CD4-positive, alpha-beta memory T cell (primary cell): ENCODE results near the gene FSD1. TPM values are rescaled to one million over a fixed set of nuclear protein-coding genes. Genes with fewer than 3 reads are reported as not detected.

ENCODE experiments used
- CTCF ChIA-PET: fragments of 350-600 bp; sonication (Branson Sonifier 250); formaldehyde crosslinking; loops from one replicate; lab custom pipeline; 2021; ENCODE audit warnings: inconsistent platforms; ENCODE audit not compliant: partially characterized antibody; lab: Charles Lee
- POLR2A ChIA-PET: fragments of 350-600 bp; sonication (Branson Sonifier 250); formaldehyde crosslinking; loops from one replicate; lab custom pipeline; 2021; ENCODE audit not compliant: partially characterized antibody; lab: Charles Lee
- DNase-seq, 5 donors: peaks; one replicate each; pipeline versions ENCODE4 v3.0.0 to v3.0.0-alpha.2; 2020 to 2022; ENCODE audit warnings: mixed read lengths in 1 of 5
- H3K27ac ChIP-seq: one replicate; pipeline ENCODE4 v1.7.0; 2013; ENCODE audit warnings: low read depth, low read length
- H3K27me3 ChIP-seq: 2 replicates; pipeline ENCODE4 v1.7.0; 2013; ENCODE audit warnings: mild to moderate bottlenecking, low read length, moderate library complexity; ENCODE audit not compliant: insufficient read depth
- H3K36me3 ChIP-seq: 2 replicates; pipeline ENCODE4 v1.7.0; 2013; ENCODE audit warnings: mild to moderate bottlenecking, low read length, moderate library complexity; ENCODE audit not compliant: insufficient read depth
- H3K4me1 ChIP-seq: 2 replicates; pipeline ENCODE4 v1.7.0; 2013; ENCODE audit warnings: mild to moderate bottlenecking, low read length, moderate library complexity; ENCODE audit not compliant: insufficient read depth
- H3K4me3 ChIP-seq, 2 donors: one replicate each; pipeline ENCODE4 v1.7.0; 2013; ENCODE audit warnings: low read length in 2 of 2, mild to moderate bottlenecking in 1 of 2
- H3K9me3 ChIP-seq, 2 donors: one replicate each; pipeline ENCODE4 v1.7.0; 2013; ENCODE audit warnings: low read length in 2 of 2, control low read depth in 1 of 2; ENCODE audit not compliant: control insufficient read depth in 1 of 2
- H3K27ac Mint-ChIP-seq, 7 donors: one replicate each; pipeline ENCODE4 v1.8.0; 2020 to 2021; ENCODE audit warnings: mixed read lengths in 7 of 7, mild to moderate bottlenecking in 6 of 7, inconsistent platforms in 3 of 7, moderate library complexity in 3 of 7
- H3K27me3 Mint-ChIP-seq, 2 donors: one replicate each; pipeline ENCODE4 v1.8.0; 2020 to 2021; ENCODE audit warnings: mixed read lengths in 2 of 2
- H3K36me3 Mint-ChIP-seq, 2 donors: one replicate each; pipeline ENCODE4 v1.8.0; 2020 to 2021; ENCODE audit warnings: mixed read lengths in 2 of 2, inconsistent platforms in 1 of 2, mild to moderate bottlenecking in 1 of 2
- H3K4me1 Mint-ChIP-seq, 4 donors: one replicate each; pipeline ENCODE4 v1.8.0; 2020 to 2021; ENCODE audit warnings: mixed read lengths in 4 of 4, mild to moderate bottlenecking in 1 of 4
- H3K4me3 Mint-ChIP-seq, 8 donors: one replicate each; pipeline ENCODE4 v1.8.0; 2020 to 2021; ENCODE audit warnings: mixed read lengths in 8 of 8, mild to moderate bottlenecking in 7 of 8, moderate library complexity in 6 of 8, inconsistent platforms in 3 of 8
- H3K9me3 Mint-ChIP-seq, 8 donors: one replicate each; pipeline ENCODE4 v1.8.0; 2020 to 2021; ENCODE audit warnings: mixed read lengths in 8 of 8, mild to moderate bottlenecking in 5 of 8, inconsistent platforms in 3 of 8, moderate library complexity in 1 of 8
- intact Hi-C: fragments of 100-400 bp; cut with micrococcal nuclease; formaldehyde crosslinking; loops from one replicate; pipeline ENCODE4 v1.15.1; 2023
- polyA plus RNA-seq, 2 donors: library from polyadenylated mRNA; unstranded; fragments of 300-500 nt; fragmentation: Illumina TruSeq; gene quantifications; one replicate each; pipeline ENCODE4 v1.2.3, GENCODE V29; 2021
- total RNA-seq, 2 experiments: library from RNA; stranded (reverse); gene quantifications; one replicate each; pipeline ENCODE4 v1.2.3, GENCODE V29; 2021

FSD1 gene
- total and polyA plus RNA-seq, 4 experiments from 2014 or later: 0.61 to 2.4 (median 1.1) TPM

DNA sequence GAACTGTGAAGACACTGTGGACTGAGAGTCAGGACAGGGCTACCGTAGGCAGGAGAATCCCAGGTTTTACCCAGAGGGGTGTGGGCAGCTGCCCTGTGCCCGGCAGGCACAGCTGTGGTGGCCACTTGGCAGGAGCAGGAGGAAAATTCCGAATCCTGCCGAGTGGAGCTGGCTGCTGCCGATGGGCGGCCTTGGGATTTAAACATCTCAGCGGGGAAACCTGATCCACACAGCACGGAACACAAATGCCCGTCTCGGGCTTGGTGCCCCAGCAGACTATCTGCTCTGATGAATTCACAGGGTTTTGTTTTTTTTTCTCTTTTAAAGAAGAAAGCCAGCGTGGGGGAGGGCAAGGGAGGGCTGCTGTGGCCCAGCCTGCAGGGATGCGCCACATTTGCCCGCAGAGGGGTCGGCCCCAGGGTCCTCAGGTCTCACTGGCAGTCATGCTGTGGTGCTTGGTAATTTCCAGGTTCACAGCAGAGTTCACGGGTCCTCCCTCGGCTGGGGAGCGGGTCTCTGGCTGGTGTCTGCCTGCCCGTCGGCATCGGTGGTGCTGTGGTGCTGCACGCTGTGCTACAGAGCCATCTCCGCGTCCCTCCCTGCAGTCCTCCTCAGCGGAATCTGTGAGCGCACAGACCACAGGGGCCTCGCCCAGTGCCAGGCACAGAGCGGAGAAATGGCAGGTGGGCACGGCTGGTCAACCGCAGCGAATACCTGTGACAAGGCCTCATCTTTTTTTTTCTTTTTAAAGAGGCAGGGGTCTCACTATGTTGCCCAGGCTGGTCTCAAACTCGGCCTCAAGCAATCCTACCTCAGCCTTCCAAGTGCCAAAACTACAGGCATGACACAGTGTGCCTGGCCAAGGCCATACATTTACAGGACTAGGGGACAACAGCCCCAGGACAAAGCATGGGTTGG, 67.1 kb downstream of the FSD1 start:
- H3K27ac Mint-ChIP-seq: peak overlapping the region; percentile 76 to 95 (median 83)
- CTCF ChIA-PET: interaction anchor here (1.8 kb wide), 1 partner anchor 29 kb away, joined by 10 read pairs; the partner anchor contains the start of gene SH3GL1
- peaks cover 3 to 15% of the 10 kb centered on the region in 2 donors for H3K36me3 Mint-ChIP-seq
- no peaks in the 10 kb centered on the region for H3K9me3 ChIP-seq
- POLR2A ChIA-PET: interaction anchor here (0.7 to 5.2 kb wide), 3 partner anchors 19 to 30 kb away, joined by 3 to 85 read pairs (median 9); partner anchors contain the start of genes CHAF1A and SH3GL1
- intact Hi-C loops: no loop called here
- peak overlapping the region; percentile 87 for H3K27ac ChIP-seq
- peaks cover 2% of the 10 kb centered on the region for H3K36me3 ChIP-seq
- no peaks in the 10 kb centered on the region for H3K27me3 ChIP-seq
- no peak overlapping the region for H3K4me3 ChIP-seq
- H3K27me3 Mint-ChIP-seq: no peaks in the 10 kb centered on the region
- H3K4me1 Mint-ChIP-seq: peaks cover 16 to 67% (median 40%) of the 10 kb centered on the region in 4 donors
- DNase-seq: no peak
- H3K4me1 ChIP-seq: peaks cover 83% of the 10 kb centered on the region
- no peaks in the 10 kb centered on the region for H3K9me3 Mint-ChIP-seq
- peak overlapping the region in 2 of 8 donors; percentile 46 to 92 for H3K4me3 Mint-ChIP-seq

GRCh38 chr19:4372165-4373012, 68.0 kb downstream of the FSD1 start:
- no peak overlapping the region for H3K4me3 ChIP-seq
- no peak overlapping the region for H3K27ac ChIP-seq
- intact Hi-C loops: no loop called here
- no peaks in the 10 kb centered on the region for H3K27me3 ChIP-seq
- H3K4me3 Mint-ChIP-seq: no peak overlapping the region
- no peaks in the 10 kb centered on the region for H3K27me3 Mint-ChIP-seq
- ChIA-PET CTCF (interaction anchor here (1.8 kb wide), 1 partner anchor 28 kb away, joined by 10 read pairs; the partner anchor contains the start of gene SH3GL1), POLR2A (interaction anchor here (1.0 to 5.2 kb wide), 2 partner anchors 29 kb away, joined by 6 to 85 read pairs; partner anchors contain the start of genes CHAF1A, MPND and SH3GL1)
- H3K9me3 Mint-ChIP-seq: no peaks in the 10 kb centered on the region
- no peaks in the 10 kb centered on the region for H3K9me3 ChIP-seq
- H3K36me3 ChIP-seq: no peaks in the 10 kb centered on the region
- no peak for DNase-seq
- peaks cover 17 to 72% (median 46%) of the 10 kb centered on the region in 4 donors for H3K4me1 Mint-ChIP-seq
- H3K36me3 Mint-ChIP-seq: peaks cover 3 to 11% of the 10 kb centered on the region in 2 donors
- H3K27ac Mint-ChIP-seq: peak overlapping the region in 4 of 7 donors; percentile 37 to 85 (median 60)
- H3K4me1 ChIP-seq: peaks cover 91% of the 10 kb centered on the region

- Histone ChIP-seq H3K27me3 (no peaks in the 10 kb centered on the region), H3K9me3 (no peaks in the 10 kb centered on the region), H3K27ac (no peak overlapping the region), H3K4me3 (no peak overlapping the region), H3K36me3 (no peaks in the 10 kb centered on the region), H3K4me1 (peaks cover 93% of the 10 kb centered on the region)
- peak overlapping the region in 2 of 7 donors; percentile 22 to 66 for H3K27ac Mint-ChIP-seq
- H3K4me3 Mint-ChIP-seq: no peak overlapping the region
- POLR2A ChIA-PET: interaction anchor here (1.0 kb wide), 1 partner anchor 30 kb away, joined by 6 read pairs; the partner anchor contains the start of gene MPND
- H3K36me3 Mint-ChIP-seq: peaks cover 3 to 11% of the 10 kb centered on the region in 2 donors
- no peaks in the 10 kb centered on the region for H3K9me3 Mint-ChIP-seq
- intact Hi-C loops: no loop called here
- CTCF ChIA-PET: interaction anchor here (1.8 kb wide), 1 partner anchor 27 kb away, joined by 10 read pairs; the partner anchor contains the start of gene SH3GL1
- peaks cover 15 to 70% (median 46%) of the 10 kb centered on the region in 4 donors for H3K4me1 Mint-ChIP-seq
- DNase-seq: no peak
- H3K27me3 Mint-ChIP-seq: no peaks in the 10 kb centered on the region
Measured at GRCh38 chr19:4373013-4373367, 68.6 kb downstream of the FSD1 start.

Other genes starting within 250 kb of the FSD1 start
- gene ZBTB7A, start 237.7 kb upstream of the FSD1 start, total RNA-seq: 10 to 100 TPM; 57.0 to 57.7 TPM
- 10 to 100 TPM in 1 of 2 donors, 1 to 10 TPM in 1; 9.6 to 48.2 TPM for gene ZBTB7A, start 237.7 kb upstream of the FSD1 start, polyA plus RNA-seq
- 100 to 1,000 TPM; 125 to 126 TPM for gene MAP2K2, start 180.5 kb upstream of the FSD1 start, total RNA-seq
- gene MAP2K2, start 180.5 kb upstream of the FSD1 start, polyA plus RNA-seq: 100 to 1,000 TPM in 1 of 2 donors, 10 to 100 TPM in 1; 44.0 to 101 TPM
- gene CREB3L3, start 151.0 kb upstream of the FSD1 start, total RNA-seq: not detected
- gene CREB3L3, start 151.0 kb upstream of the FSD1 start, polyA plus RNA-seq: not detected
- gene SIRT6, start 122.0 kb upstream of the FSD1 start, total RNA-seq: 10 to 100 TPM; 26.8 to 27.0 TPM
- gene SIRT6, start 122.0 kb upstream of the FSD1 start, polyA plus RNA-seq: 1 to 10 TPM in 1 of 2 donors, under 1 TPM in 1; 0.19 to 5.0 TPM
- gene ANKRD24, start 121.9 kb upstream of the FSD1 start, total RNA-seq: 1 to 10 TPM; 1.9 to 2.9 TPM
- under 1 TPM in 1 of 2 donors, not detected in 1; 0.20 TPM for gene ANKRD24, start 121.9 kb upstream of the FSD1 start, polyA plus RNA-seq
- not detected for gene EBI3, start 75.1 kb upstream of the FSD1 start, total RNA-seq
- under 1 TPM in 1 of 2 donors, not detected in 1; 0.26 TPM for gene EBI3, start 75.1 kb upstream of the FSD1 start, polyA plus RNA-seq
- gene YJU2, start 57.5 kb upstream of the FSD1 start, total RNA-seq: 10 to 100 TPM; 28.1 to 29.4 TPM
- gene YJU2, start 57.5 kb upstream of the FSD1 start, polyA plus RNA-seq: 10 to 100 TPM; 13.0 to 36.1 TPM
- gene SHD, start 25.3 kb upstream of the FSD1 start, total RNA-seq: under 1 TPM in 1 of 2 experiments, not detected in 1; 0.58 TPM
- gene SHD, start 25.3 kb upstream of the FSD1 start, polyA plus RNA-seq: not detected
- gene TMIGD2, start 2.2 kb upstream of the FSD1 start, total RNA-seq: 1 to 10 TPM; 6.9 to 9.3 TPM
- 10 to 100 TPM; 22.9 to 23.7 TPM for gene TMIGD2, start 2.2 kb upstream of the FSD1 start, polyA plus RNA-seq
- gene STAP2, start 34.2 kb downstream of the FSD1 start, total RNA-seq: 1 to 10 TPM in 1 of 2 experiments, under 1 TPM in 1; 0.86 to 2.4 TPM
- gene STAP2, start 34.2 kb downstream of the FSD1 start, polyA plus RNA-seq: 1 to 10 TPM; 2.1 to 2.6 TPM
- gene MPND, start 39.0 kb downstream of the FSD1 start, total RNA-seq: 10 to 100 TPM; 24.7 to 27.0 TPM
- gene MPND, start 39.0 kb downstream of the FSD1 start, polyA plus RNA-seq: 1 to 10 TPM; 3.5 to 9.2 TPM
- gene SH3GL1, start 95.9 kb downstream of the FSD1 start, total RNA-seq: 10 to 100 TPM; 40.1 to 45.6 TPM
- 10 to 100 TPM; 19.7 to 28.2 TPM for gene SH3GL1, start 95.9 kb downstream of the FSD1 start, polyA plus RNA-seq
- 10 to 100 TPM; 13.9 to 18.1 TPM for gene CHAF1A, start 98.0 kb downstream of the FSD1 start, total RNA-seq
- 1 to 10 TPM; 2.8 to 4.5 TPM for gene CHAF1A, start 98.0 kb downstream of the FSD1 start, polyA plus RNA-seq
- gene UBXN6, start 153.2 kb downstream of the FSD1 start, total RNA-seq: 10 to 100 TPM; 61.3 to 63.5 TPM
- 1 to 10 TPM; 4.1 to 6.2 TPM for gene UBXN6, start 153.2 kb downstream of the FSD1 start, polyA plus RNA-seq
- 10 to 100 TPM; 36.5 to 39.7 TPM for gene HDGFL2, start 167.7 kb downstream of the FSD1 start, total RNA-seq
- 10 to 100 TPM in 1 of 2 donors, 1 to 10 TPM in 1; 3.5 to 26.1 TPM for gene HDGFL2, start 167.7 kb downstream of the FSD1 start, polyA plus RNA-seq
- under 1 TPM; 0.17 to 0.22 TPM for gene PLIN4, start 213.9 kb downstream of the FSD1 start, total RNA-seq
- under 1 TPM in 1 of 2 donors, not detected in 1; 0.14 TPM for gene PLIN4, start 213.9 kb downstream of the FSD1 start, polyA plus RNA-seq
- gene PLIN5, start 230.6 kb downstream of the FSD1 start, total RNA-seq: 1 to 10 TPM; 1.4 to 2.2 TPM
- under 1 TPM in 1 of 2 donors, not detected in 1; 0.28 TPM for gene PLIN5, start 230.6 kb downstream of the FSD1 start, polyA plus RNA-seq
- not detected for gene LRG1, start 235.4 kb downstream of the FSD1 start, total RNA-seq
- under 1 TPM; 0.09 to 0.17 TPM for gene LRG1, start 235.4 kb downstream of the FSD1 start, polyA plus RNA-seq